ENCODE results near the gene GALNT14. TPM values are rescaled to one million over a fixed set of nuclear protein-coding genes. Genes with fewer than 3 reads are reported as not detected.

The GALNT14 gene
- total RNA-seq, 1 experiment from 2014 or later: 2.7 TPM

DNA sequence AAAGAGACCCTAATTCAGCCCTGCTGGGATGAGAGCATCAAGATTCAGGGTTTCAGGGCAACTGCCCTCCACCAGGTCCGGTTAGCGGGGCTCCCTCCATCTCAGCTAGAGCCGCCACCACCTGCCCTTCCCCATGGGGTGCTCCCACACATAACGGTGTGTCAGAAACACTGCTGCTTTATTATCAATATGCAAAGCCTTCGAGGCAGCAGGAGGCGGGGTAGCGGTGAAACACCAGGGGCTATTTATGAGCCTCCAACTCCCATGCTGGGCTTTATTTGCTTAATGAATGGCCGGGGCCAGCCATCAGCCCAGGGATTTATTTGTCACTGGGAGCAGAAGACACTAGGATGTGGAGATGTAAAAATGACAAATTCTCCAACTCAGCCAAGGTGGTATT lies 109.8 kb downstream of the GALNT14 start:
- Histone ChIP-seq H2AK5ac (ENCODE audit: insufficient read length, low read length) (no peak overlapping the region), H4K5ac (ENCODE audit: insufficient read length, low read depth, low read length) (no peak overlapping the region), H4K20me1 (ENCODE audit: control insufficient read depth, insufficient read depth, insufficient read length) (no peaks in the 10 kb centered on the region), H3K9ac (ENCODE audit: extremely low read depth, insufficient read length, low read length) (no peak overlapping the region), H3K4me1 (ENCODE audit: insufficient read depth, low read length) (peaks cover 2% of the 10 kb centered on the region; the same call in 1 of the 2 replicates), H3K23ac (ENCODE audit: insufficient read length, low read depth, low read length) (no peak overlapping the region), H3K27ac (ENCODE audit: insufficient read length, low read depth, low read length) (no peak overlapping the region), H3K56ac (ENCODE audit: insufficient read length, low read depth, low read length) (no peak overlapping the region), H3K23me2 (ENCODE audit: insufficient read length, low read depth, low read length, poor library complexity, severe bottlenecking) (no peaks in the 10 kb centered on the region), H4K91ac (ENCODE audit: insufficient read length, low read depth, low read length) (no peak overlapping the region), H3K4me2 (ENCODE audit: insufficient read depth, insufficient read length, low read length) (no peak overlapping the region), H2BK120ac (ENCODE audit: low read depth, low read length, poor library complexity, severe bottlenecking) (no peak overlapping the region), H4K8ac (replicated peaks; ENCODE audit: insufficient read length, low read depth, low read length) (no peak overlapping the region), H2BK15ac (ENCODE audit: low read depth, low read length) (no peak overlapping the region), H3K4ac (ENCODE audit: low read depth, low read length) (no peak overlapping the region), H3K9me3 (ENCODE audit: control insufficient read depth, low read depth, low read length) (no peaks in the 10 kb centered on the region), H2BK12ac (ENCODE audit: insufficient read length, low read depth, low read length) (no peak overlapping the region), H3K18ac (ENCODE audit: insufficient read length, low read depth, low read length) (no peak overlapping the region), H3K79me2 (ENCODE audit: insufficient read depth, low read length) (no peaks in the 10 kb centered on the region), H3K27me3 (ENCODE audit: insufficient read depth, low read length) (no peaks in the 10 kb centered on the region), H2BK20ac (ENCODE audit: low read depth, low read length, poor library complexity, severe bottlenecking) (no peak overlapping the region), H3T11ph (ENCODE audit: low read length) (no peak overlapping the region), H3K14ac (ENCODE audit: insufficient read depth, low read length) (no peak overlapping the region), H3K79me1 (ENCODE audit: insufficient read depth, low read depth, low read length, poor library complexity, severe bottlenecking) (no peaks in the 10 kb centered on the region), H2BK5ac (ENCODE audit: insufficient read length, low read length) (no peak overlapping the region), H2AFZ (ENCODE audit: low read length) (no peak overlapping the region)
- Mint-ChIP-seq H3K36me3 (ENCODE audit: insufficient read depth in 1 of 3, low read depth in 3 of 3) (no peaks in the 10 kb centered on the region; a peak in 1 of 7 replicates), H3K27ac (no peak overlapping the region), H3K27me3 (ENCODE audit: low read depth) (peaks cover 3% of the 10 kb centered on the region; the same call in 1 of the 2 replicates), H3K4me3 (no peak overlapping the region), H3K9me3 (no peaks in the 10 kb centered on the region), H3K4me1 (peaks cover 20 to 27% of the 10 kb centered on the region in 2 experiments)
- WGBS (ENCODE audit: extremely low coverage, insufficient read length, low lambda C conversion rate): no CpG with 5 or more reads among the region's 8 CpGs
- TF ChIP-seq, protein P1, sequence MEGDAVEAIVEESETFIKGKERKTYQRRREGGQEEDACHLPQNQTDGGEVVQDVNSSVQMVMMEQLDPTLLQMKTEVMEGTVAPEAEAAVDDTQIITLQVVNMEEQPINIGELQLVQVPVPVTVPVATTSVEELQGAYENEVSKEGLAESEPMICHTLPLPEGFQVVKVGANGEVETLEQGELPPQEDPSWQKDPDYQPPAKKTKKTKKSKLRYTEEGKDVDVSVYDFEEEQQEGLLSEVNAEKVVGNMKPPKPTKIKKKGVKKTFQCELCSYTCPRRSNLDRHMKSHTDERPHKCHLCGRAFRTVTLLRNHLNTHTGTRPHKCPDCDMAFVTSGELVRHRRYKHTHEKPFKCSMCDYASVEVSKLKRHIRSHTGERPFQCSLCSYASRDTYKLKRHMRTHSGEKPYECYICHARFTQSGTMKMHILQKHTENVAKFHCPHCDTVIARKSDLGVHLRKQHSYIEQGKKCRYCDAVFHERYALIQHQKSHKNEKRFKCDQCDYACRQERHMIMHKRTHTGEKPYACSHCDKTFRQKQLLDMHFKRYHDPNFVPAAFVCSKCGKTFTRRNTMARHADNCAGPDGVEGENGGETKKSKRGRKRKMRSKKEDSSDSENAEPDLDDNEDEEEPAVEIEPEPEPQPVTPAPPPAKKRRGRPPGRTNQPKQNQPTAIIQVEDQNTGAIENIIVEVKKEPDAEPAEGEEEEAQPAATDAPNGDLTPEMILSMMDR (conservative IDR thresholded peaks at IDR 0.05): no peak
- no peak for DNase-seq

Measured in H9 (cell line).